ENCODE data around the gene RBM19.
A peak's percentile ranks its signal among the peaks of the same experiment; 100 is the strongest.

DNA sequence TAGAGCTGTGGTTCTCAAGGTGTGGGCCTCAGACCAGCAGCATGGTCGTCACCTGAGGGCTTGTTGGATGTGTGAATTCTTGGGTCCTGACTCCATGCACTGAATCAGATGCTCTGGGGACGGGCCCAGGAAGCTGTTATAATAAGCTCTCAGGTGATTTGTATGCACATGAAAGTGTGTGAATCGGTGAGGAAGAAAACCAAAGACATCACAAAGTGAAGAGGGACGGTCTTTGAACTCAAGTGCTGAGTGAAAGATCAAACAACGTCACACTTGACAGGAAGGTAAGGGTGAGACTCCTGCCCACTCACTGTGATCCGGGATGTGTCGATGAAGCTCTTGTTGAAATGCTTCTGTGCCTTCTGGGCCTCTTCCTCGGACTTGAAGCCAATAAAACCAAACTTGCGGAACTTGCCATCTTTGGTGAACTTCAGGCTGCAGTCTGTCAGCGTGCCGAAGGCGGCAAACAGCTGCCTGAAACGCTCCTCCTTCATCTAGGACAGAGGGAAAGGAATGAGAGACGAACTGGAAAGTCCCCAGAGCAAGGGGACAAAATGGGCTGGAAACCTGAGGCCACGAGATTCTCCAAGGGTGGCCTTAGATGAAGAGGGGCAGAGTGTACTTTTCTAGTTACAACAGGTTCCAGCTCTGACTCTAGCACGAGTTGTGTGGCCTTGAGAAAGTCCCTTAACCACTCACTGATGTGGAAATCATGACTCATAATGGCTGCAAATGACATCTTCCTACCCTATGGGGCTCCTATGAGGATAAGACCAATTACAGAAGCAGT is 4.0 kb downstream of the RBM19 start:
- TF ChIP-seq, protein P1, sequence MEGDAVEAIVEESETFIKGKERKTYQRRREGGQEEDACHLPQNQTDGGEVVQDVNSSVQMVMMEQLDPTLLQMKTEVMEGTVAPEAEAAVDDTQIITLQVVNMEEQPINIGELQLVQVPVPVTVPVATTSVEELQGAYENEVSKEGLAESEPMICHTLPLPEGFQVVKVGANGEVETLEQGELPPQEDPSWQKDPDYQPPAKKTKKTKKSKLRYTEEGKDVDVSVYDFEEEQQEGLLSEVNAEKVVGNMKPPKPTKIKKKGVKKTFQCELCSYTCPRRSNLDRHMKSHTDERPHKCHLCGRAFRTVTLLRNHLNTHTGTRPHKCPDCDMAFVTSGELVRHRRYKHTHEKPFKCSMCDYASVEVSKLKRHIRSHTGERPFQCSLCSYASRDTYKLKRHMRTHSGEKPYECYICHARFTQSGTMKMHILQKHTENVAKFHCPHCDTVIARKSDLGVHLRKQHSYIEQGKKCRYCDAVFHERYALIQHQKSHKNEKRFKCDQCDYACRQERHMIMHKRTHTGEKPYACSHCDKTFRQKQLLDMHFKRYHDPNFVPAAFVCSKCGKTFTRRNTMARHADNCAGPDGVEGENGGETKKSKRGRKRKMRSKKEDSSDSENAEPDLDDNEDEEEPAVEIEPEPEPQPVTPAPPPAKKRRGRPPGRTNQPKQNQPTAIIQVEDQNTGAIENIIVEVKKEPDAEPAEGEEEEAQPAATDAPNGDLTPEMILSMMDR (conservative IDR thresholded peaks at IDR 0.05; ENCODE audit: low read depth, low read length): no peak
- TF ChIP-seq POLR2A (IDR thresholded peaks at IDR 0.05; ENCODE audit: low read depth, low read length) (no peak), MAZ (IDR thresholded peaks at IDR 0.05; ENCODE audit: borderline replicate concordance, low read depth, low read length) (no peak), CHD1 (IDR thresholded peaks at IDR 0.05; ENCODE audit: low read depth, low read length) (no peak), MXI1 (IDR thresholded peaks at IDR 0.05; ENCODE audit: borderline replicate concordance, low read depth, low read length) (no peak), RFX5 (IDR thresholded peaks at IDR 0.05; ENCODE audit: low read depth, low read length) (no peak), MAFK (IDR thresholded peaks at IDR 0.05; ENCODE audit: low read depth, low read length) (no peak), FOS (IDR thresholded peaks at IDR 0.05; ENCODE audit: low read depth, low read length) (no peak), RAD21 (IDR thresholded peaks at IDR 0.05; ENCODE audit: low read length) (no peak), SMC3 (IDR thresholded peaks at IDR 0.05; ENCODE audit: low read depth, low read length) (no peak), RCOR1 (IDR thresholded peaks at IDR 0.05; ENCODE audit: insufficient replicate concordance, low read length) (no peak), CEBPB (IDR thresholded peaks at IDR 0.05; ENCODE audit: low read depth, low read length) (peak; percentile 48; the same call in 1 of the 2 replicates)
- TF ChIP-seq, protein P2, sequence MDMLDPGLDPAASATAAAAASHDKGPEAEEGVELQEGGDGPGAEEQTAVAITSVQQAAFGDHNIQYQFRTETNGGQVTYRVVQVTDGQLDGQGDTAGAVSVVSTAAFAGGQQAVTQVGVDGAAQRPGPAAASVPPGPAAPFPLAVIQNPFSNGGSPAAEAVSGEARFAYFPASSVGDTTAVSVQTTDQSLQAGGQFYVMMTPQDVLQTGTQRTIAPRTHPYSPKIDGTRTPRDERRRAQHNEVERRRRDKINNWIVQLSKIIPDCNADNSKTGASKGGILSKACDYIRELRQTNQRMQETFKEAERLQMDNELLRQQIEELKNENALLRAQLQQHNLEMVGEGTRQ (IDR thresholded peaks at IDR 0.05; ENCODE audit: low read depth, low read length): no peak
- TF ChIP-seq, protein P3, sequence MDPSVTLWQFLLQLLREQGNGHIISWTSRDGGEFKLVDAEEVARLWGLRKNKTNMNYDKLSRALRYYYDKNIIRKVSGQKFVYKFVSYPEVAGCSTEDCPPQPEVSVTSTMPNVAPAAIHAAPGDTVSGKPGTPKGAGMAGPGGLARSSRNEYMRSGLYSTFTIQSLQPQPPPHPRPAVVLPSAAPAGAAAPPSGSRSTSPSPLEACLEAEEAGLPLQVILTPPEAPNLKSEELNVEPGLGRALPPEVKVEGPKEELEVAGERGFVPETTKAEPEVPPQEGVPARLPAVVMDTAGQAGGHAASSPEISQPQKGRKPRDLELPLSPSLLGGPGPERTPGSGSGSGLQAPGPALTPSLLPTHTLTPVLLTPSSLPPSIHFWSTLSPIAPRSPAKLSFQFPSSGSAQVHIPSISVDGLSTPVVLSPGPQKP (IDR thresholded peaks at IDR 0.05; ENCODE audit: borderline replicate concordance, low read depth, low read length): no peak
